Measurements from ENCODE around the gene CRB1.

DNA sequence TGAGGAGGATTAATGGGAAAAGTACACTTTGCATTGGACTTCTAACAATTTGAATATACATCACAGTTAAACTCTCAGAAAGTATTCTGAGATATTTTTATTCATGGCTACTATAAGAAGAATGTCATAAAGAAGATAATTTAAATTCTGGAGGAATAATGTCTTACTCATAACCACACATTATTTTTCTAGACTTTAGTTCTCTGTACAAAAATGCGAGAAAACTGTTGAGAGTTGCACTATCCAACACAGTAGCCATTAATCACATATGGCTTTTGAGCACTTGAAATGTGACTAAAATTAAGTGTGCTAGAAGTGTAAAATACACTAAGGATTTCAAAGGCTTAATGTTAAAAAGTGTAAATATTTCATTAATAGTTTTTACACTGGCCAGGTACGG, 53.8 kb downstream of the CRB1 start:
- TF ChIP-seq, protein P1, sequence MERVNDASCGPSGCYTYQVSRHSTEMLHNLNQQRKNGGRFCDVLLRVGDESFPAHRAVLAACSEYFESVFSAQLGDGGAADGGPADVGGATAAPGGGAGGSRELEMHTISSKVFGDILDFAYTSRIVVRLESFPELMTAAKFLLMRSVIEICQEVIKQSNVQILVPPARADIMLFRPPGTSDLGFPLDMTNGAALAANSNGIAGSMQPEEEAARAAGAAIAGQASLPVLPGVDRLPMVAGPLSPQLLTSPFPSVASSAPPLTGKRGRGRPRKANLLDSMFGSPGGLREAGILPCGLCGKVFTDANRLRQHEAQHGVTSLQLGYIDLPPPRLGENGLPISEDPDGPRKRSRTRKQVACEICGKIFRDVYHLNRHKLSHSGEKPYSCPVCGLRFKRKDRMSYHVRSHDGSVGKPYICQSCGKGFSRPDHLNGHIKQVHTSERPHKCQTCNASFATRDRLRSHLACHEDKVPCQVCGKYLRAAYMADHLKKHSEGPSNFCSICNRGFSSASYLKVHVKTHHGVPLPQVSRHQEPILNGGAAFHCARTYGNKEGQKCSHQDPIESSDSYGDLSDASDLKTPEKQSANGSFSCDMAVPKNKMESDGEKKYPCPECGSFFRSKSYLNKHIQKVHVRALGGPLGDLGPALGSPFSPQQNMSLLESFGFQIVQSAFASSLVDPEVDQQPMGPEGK (CRISPR knock-in tag; IDR thresholded peaks at IDR 0.05; ENCODE audit: borderline replicate concordance): no peak
- TF ChIP-seq ESRRG (CRISPR knock-in tag; IDR thresholded peaks at IDR 0.05): no peak
- no peak for TF ChIP-seq ARNTL (CRISPR knock-in tag; IDR thresholded peaks at IDR 0.05; ENCODE audit: borderline replicate concordance, low read depth)
- no peak for TF ChIP-seq POU6F1 (CRISPR knock-in tag; IDR thresholded peaks at IDR 0.05; ENCODE audit: borderline replicate concordance, low read depth)
- TF ChIP-seq RARB (CRISPR knock-in tag; IDR thresholded peaks at IDR 0.05): no peak
- no peak for TF ChIP-seq TOX (CRISPR knock-in tag; IDR thresholded peaks at IDR 0.05; ENCODE audit: borderline replicate concordance)
- no peak for TF ChIP-seq ZFP30 (CRISPR knock-in tag; IDR thresholded peaks at IDR 0.05)
- TF ChIP-seq ZFP3 (CRISPR knock-in tag; IDR thresholded peaks at IDR 0.05): no peak
- no peak for TF ChIP-seq GLIS3 (CRISPR knock-in tag; IDR thresholded peaks at IDR 0.05)
- TF ChIP-seq ZNF70 (CRISPR knock-in tag; IDR thresholded peaks at IDR 0.05): no peak
- no peak for TF ChIP-seq SNAI2 (CRISPR knock-in tag; IDR thresholded peaks at IDR 0.05)

All from SK-N-SH treated with all-trans-retinoic acid at 6 μM for 48 hours (cell line).